Neutrophil (primary cell): Measurements from ENCODE around the gene TCERG1L.

ENCODE experiments used
- H3K27ac ChIP-seq: fragments of 200-600 bp; sonication (generic); 2 replicates; pipeline ENCODE4 v1.5.1; 2016; ENCODE audit warnings: mild to moderate bottlenecking, moderate library complexity
- H3K27me3 ChIP-seq: fragments of 200-600 bp; sonication (generic); 2 replicates; pipeline ENCODE4 v1.6.0; 2016; ENCODE audit warnings: mild to moderate bottlenecking
- H3K36me3 ChIP-seq: fragments of 200-600 bp; sonication (generic); 2 replicates; pipeline ENCODE4 v1.5.1; 2017
- H3K4me1 ChIP-seq, 2 experiments: fragments of 200-600 bp in 1 of 2; sonication (generic) in 1 of 2; 1 replicate in 1 of 2; 2 replicates in 1 of 2; pipeline versions ENCODE4 v1.5.1 to v1.6.1; 2013 to 2016; ENCODE audit warnings: low read depth in 1 of 2, low read length in 1 of 2, mild to moderate bottlenecking in 1 of 2, moderate library complexity in 1 of 2; ENCODE audit not compliant: control insufficient read depth in 1 of 2, insufficient read depth in 1 of 2
- H3K4me3 ChIP-seq, 2 experiments: fragments of 200-600 bp in 1 of 2; sonication (generic) in 1 of 2; 1 replicate in 1 of 2; 2 replicates in 1 of 2; pipeline ENCODE4 v1.5.1; 2013 to 2016; ENCODE audit warnings: low read depth in 1 of 2, low read length in 1 of 2, mild to moderate bottlenecking in 1 of 2, moderate library complexity in 1 of 2
- H3K9me3 ChIP-seq: fragments of 200-600 bp; sonication (generic); 2 replicates; pipeline ENCODE4 v1.5.1; 2016
- TF ChIP-seq, protein P1 (sequence below): fragments of 200-600 bp; sonication (generic); IDR thresholded peaks from 2 replicates; pipeline ENCODE4 v1.5.1; 2016; ENCODE audit warnings: antibody characterized with exemption

TCERG1L gene

DNA sequence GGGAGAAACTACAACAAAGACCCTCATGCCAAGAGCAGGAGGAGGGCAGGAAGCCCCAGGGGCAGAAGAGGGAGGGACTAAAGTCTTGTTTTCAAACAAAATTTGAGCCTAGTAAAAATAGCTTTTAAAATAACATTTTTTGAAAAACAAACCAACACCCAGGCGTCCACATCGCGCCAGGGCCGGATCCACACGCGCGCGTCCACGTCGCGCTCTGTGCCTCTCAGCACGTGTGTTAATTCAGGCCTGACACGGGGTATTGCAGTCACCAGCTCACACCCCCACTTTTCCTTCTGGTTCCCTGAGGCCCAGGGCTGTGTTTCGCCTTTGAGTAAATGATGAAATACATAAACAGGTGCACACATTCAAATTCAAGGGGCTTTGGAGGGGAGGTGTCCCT lies 196.2 kb downstream of the TCERG1L start:
- Histone ChIP-seq H3K4me1 (no peaks in the 10 kb centered on the region), H3K36me3 (no peaks in the 10 kb centered on the region), H3K27me3 (no peaks in the 10 kb centered on the region), H3K9me3 (no peaks in the 10 kb centered on the region), H3K4me3 (no peak overlapping the region), H3K27ac (no peak overlapping the region)
- TF ChIP-seq, protein P1, sequence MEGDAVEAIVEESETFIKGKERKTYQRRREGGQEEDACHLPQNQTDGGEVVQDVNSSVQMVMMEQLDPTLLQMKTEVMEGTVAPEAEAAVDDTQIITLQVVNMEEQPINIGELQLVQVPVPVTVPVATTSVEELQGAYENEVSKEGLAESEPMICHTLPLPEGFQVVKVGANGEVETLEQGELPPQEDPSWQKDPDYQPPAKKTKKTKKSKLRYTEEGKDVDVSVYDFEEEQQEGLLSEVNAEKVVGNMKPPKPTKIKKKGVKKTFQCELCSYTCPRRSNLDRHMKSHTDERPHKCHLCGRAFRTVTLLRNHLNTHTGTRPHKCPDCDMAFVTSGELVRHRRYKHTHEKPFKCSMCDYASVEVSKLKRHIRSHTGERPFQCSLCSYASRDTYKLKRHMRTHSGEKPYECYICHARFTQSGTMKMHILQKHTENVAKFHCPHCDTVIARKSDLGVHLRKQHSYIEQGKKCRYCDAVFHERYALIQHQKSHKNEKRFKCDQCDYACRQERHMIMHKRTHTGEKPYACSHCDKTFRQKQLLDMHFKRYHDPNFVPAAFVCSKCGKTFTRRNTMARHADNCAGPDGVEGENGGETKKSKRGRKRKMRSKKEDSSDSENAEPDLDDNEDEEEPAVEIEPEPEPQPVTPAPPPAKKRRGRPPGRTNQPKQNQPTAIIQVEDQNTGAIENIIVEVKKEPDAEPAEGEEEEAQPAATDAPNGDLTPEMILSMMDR, result no peak

DNA sequence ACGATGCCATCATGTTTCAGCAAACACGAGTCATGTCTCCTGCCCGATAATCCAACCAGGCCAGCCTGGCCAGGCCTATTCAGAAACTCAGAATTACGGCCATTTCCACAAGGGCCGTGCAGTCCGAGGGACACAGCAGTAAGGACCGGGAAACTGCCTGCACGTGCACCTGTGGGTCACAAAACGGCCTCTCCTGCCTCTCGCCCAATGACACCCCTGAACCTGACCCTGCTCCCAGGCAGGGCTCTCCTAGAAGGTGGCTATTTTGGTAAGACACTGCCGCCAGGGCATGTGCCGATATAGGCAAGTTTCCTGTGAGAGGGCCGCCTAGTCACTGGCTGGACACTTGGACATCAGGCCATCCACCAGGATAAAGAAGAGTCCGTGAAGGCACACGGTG lies 196.7 kb downstream of the TCERG1L start:
- H3K4me3 ChIP-seq, result no peak overlapping the region
- no peaks in the 10 kb centered on the region for H3K9me3 ChIP-seq
- no peaks in the 10 kb centered on the region for H3K4me1 ChIP-seq
- no peaks in the 10 kb centered on the region for H3K27me3 ChIP-seq
- TF ChIP-seq, protein P1, result no peak
- H3K27ac ChIP-seq, result no peak overlapping the region
- H3K36me3 ChIP-seq, result no peaks in the 10 kb centered on the region

DNA sequence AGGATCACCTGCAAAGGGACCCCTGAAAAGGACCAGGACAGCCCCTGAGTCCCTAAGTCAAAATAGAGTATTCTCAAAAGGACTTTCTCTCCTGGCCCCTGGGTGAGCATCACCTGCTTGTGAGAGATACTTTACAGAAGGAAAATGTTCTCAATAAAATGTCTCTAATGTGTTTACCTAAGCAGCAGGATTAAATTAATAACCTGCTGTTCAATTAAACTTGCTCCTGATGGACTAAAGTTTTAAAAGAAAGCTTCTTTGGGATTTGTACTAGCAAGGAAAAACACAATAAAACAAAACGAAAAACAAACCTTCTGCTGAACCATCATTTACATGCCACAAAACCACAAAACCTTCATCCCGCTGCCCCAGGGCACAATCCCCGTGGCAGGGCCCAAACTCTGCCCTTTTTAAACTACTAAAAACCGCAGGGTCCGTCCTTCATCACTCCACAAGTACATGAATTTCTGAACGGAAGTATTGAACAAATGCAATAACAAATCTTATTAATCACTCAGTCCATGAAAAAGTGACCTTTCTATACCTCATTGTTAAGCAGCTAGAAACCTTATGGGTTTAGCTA lies 197.7 kb downstream of the TCERG1L start:
- no peak overlapping the region for H3K27ac ChIP-seq
- H3K4me1 ChIP-seq, result no peaks in the 10 kb centered on the region
- no peaks in the 10 kb centered on the region for H3K36me3 ChIP-seq
- no peaks in the 10 kb centered on the region for H3K9me3 ChIP-seq
- H3K4me3 ChIP-seq, result no peak overlapping the region
- H3K27me3 ChIP-seq, result no peaks in the 10 kb centered on the region
- TF ChIP-seq, protein P1, result no peak

DNA sequence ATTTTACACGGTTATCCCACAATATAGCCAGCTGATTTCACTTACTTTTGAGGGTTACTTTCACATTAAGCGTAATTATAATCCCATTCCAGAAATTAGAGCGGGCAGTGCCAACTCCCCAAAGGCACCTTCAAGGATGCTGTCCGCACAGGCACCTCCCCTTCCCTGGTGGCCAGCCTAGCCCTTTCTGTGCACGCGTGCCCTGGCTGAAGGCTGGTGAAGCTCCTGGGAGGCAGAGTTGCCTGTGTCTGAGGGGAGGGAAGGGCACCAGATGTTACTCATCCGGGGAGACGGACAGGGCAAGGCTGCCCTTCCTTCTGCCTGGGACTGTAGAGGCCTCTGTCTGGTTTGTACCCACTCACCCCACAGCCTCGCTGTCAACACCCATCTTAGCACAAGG lies 198.4 kb downstream of the TCERG1L start:
- Histone ChIP-seq H3K36me3 (no peaks in the 10 kb centered on the region), H3K27me3 (no peaks in the 10 kb centered on the region), H3K4me1 (no peaks in the 10 kb centered on the region), H3K27ac (no peak overlapping the region), H3K4me3 (no peak overlapping the region), H3K9me3 (no peaks in the 10 kb centered on the region)
- TF ChIP-seq, protein P1, result no peak

DNA sequence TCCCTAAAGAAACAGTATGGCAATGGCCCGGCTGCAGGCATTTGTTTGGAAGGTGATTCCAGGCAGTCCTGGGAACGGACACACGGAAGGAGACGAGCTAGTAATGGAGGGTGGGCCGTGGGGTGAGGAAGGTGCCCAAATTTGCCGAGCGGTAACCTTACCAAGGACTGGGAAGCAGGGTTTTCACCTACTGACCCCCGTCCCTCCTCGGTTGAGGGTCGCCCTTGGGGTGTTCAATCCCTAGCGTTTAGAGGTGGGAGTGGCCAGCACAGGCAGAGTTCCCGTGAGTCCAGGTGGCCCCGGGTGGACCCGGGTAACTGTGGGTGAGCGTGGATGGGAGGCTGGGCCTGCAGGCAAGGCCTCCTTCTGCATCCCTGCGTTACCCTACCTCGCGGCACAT lies 198.8 kb downstream of the TCERG1L start:
- no peaks in the 10 kb centered on the region for H3K36me3 ChIP-seq
- TF ChIP-seq, protein P1, result no peak
- no peaks in the 10 kb centered on the region for H3K27me3 ChIP-seq
- no peak overlapping the region for H3K4me3 ChIP-seq
- H3K4me1 ChIP-seq, result no peaks in the 10 kb centered on the region
- H3K9me3 ChIP-seq, result no peaks in the 10 kb centered on the region
- H3K27ac ChIP-seq, result no peak overlapping the region
